Mucosa of stomach (tissue), 1 donor: ENCODE measurements around the gene LRRC61.

ENCODE experiments used
- H3K27me3 ChIP-seq: one replicate; pipeline ENCODE4 v1.7.0; 2013; ENCODE audit warnings: mild to moderate bottlenecking, low read length; ENCODE audit not compliant: control insufficient read depth, insufficient read depth
- H3K36me3 ChIP-seq: one replicate; pipeline ENCODE4 v1.7.0; 2013; ENCODE audit warnings: low read length; ENCODE audit not compliant: control insufficient read depth, insufficient read depth
- H3K4me1 ChIP-seq: one replicate; pipeline ENCODE4 v1.7.0; 2013; ENCODE audit warnings: mild to moderate bottlenecking, low read length; ENCODE audit not compliant: control insufficient read depth, insufficient read depth
- H3K4me3 ChIP-seq: one replicate; pipeline ENCODE4 v1.7.0; 2013; ENCODE audit warnings: low read length
- H3K9ac ChIP-seq: one replicate; pipeline ENCODE4 v1.7.0; 2013; ENCODE audit warnings: mild to moderate bottlenecking, low read length, moderate library complexity
- H3K9me3 ChIP-seq: one replicate; pipeline ENCODE4 v1.7.0; 2013; ENCODE audit warnings: mild to moderate bottlenecking, low read length, moderate library complexity; ENCODE audit not compliant: control insufficient read depth
- donor health status: Pancreatic carcinoma.

The LRRC61 gene

GRCh38 chr7:150363370-150363769 is 40.2 kb downstream of the LRRC61 start:
- no peak overlapping the region for H3K4me3 ChIP-seq
- H3K36me3 ChIP-seq, result no peaks in the 10 kb centered on the region
- no peaks in the 10 kb centered on the region for H3K27me3 ChIP-seq
- H3K9me3 ChIP-seq, result no peaks in the 10 kb centered on the region
- H3K9ac ChIP-seq, result no peak overlapping the region
- H3K4me1 ChIP-seq, result peaks cover 6% of the 10 kb centered on the region

- Histone ChIP-seq H3K9me3 (no peaks in the 10 kb centered on the region), H3K27me3 (no peaks in the 10 kb centered on the region), H3K4me1 (peaks cover 6% of the 10 kb centered on the region)
Observed at GRCh38 chr7:150363872-150364271, 40.7 kb downstream of the LRRC61 start.

GRCh38 chr7:150365194-150365593 is 42.0 kb downstream of the LRRC61 start:
- H3K4me1 ChIP-seq, result peaks cover 14% of the 10 kb centered on the region
- no peak overlapping the region for H3K4me3 ChIP-seq
- no peaks in the 10 kb centered on the region for H3K9me3 ChIP-seq
- no peak overlapping the region for H3K9ac ChIP-seq
- H3K27me3 ChIP-seq, result no peaks in the 10 kb centered on the region
- no peaks in the 10 kb centered on the region for H3K36me3 ChIP-seq

More at GRCh38 chr7:150363872-150364271, 40.7 kb downstream of the LRRC61 start:
- H3K9ac ChIP-seq, result no peak overlapping the region
- no peaks in the 10 kb centered on the region for H3K36me3 ChIP-seq
- H3K4me3 ChIP-seq, result no peak overlapping the region

- Histone ChIP-seq H3K27me3 (no peaks in the 10 kb centered on the region), H3K9me3 (no peaks in the 10 kb centered on the region), H3K36me3 (no peaks in the 10 kb centered on the region), H3K4me3 (no peak overlapping the region), H3K9ac (no peak overlapping the region), H3K4me1 (peaks cover 18% of the 10 kb centered on the region)
Observed at GRCh38 chr7:150365673-150366398, 42.7 kb downstream of the LRRC61 start.

- Histone ChIP-seq H3K9ac (peak overlapping the region; percentile 95), H3K36me3 (no peaks in the 10 kb centered on the region), H3K9me3 (no peaks in the 10 kb centered on the region), H3K4me3 (peak overlapping the region; percentile 74), H3K4me1 (peaks cover 28% of the 10 kb centered on the region), H3K27me3 (no peaks in the 10 kb centered on the region)
Observed at GRCh38 chr7:150367677-150368095, 44.5 kb downstream of the LRRC61 start.

GRCh38 chr7:150368096-150368883 is 45.1 kb downstream of the LRRC61 start, which contains the start of gene REPIN1:
Gene REPIN1 (plus strand): TSS chr7:150368822. CDS start chr7:150369712, 890 bp downstream.
- H3K4me3 ChIP-seq, result peak within 1 kb of the TSS; percentile 98
- no peaks in the 10 kb centered on the region for H3K9me3 ChIP-seq
- no peaks in the 10 kb centered on the region for H3K27me3 ChIP-seq
- peaks cover 34% of the 10 kb centered on the region for H3K4me1 ChIP-seq
- H3K9ac ChIP-seq, result peak within 1 kb of the TSS; percentile 95
- H3K36me3 ChIP-seq, result no peaks in the 10 kb centered on the region

- peak overlapping the region; percentile 95 for H3K9ac ChIP-seq
- no peaks in the 10 kb centered on the region for H3K9me3 ChIP-seq
- H3K4me3 ChIP-seq, result peak overlapping the region; percentile 98
- H3K36me3 ChIP-seq, result no peaks in the 10 kb centered on the region
- no peaks in the 10 kb centered on the region for H3K27me3 ChIP-seq
- peaks cover 36% of the 10 kb centered on the region for H3K4me1 ChIP-seq
Observed at GRCh38 chr7:150368884-150369747, 46.0 kb downstream of the LRRC61 start.

- Histone ChIP-seq H3K27me3 (no peaks in the 10 kb centered on the region), H3K4me1 (peaks cover 36% of the 10 kb centered on the region), H3K9me3 (no peaks in the 10 kb centered on the region), H3K9ac (peak overlapping the region; percentile 95), H3K36me3 (no peaks in the 10 kb centered on the region), H3K4me3 (peak overlapping the region; percentile 98)
Observed at GRCh38 chr7:150369748-150370501, 46.8 kb downstream of the LRRC61 start.

GRCh38 chr7:150370612-150371071 is 47.5 kb downstream of the LRRC61 start:
- Histone ChIP-seq H3K4me1 (peaks cover 36% of the 10 kb centered on the region), H3K36me3 (no peaks in the 10 kb centered on the region), H3K9ac (peak overlapping the region; percentile 9), H3K27me3 (no peaks in the 10 kb centered on the region), H3K9me3 (no peaks in the 10 kb centered on the region), H3K4me3 (no peak overlapping the region)

GRCh38 chr7:150371131-150371995 is 48.2 kb downstream of the LRRC61 start:
- no peak overlapping the region for H3K4me3 ChIP-seq
- H3K9ac ChIP-seq, result no peak overlapping the region
- H3K4me1 ChIP-seq, result peaks cover 42% of the 10 kb centered on the region
- H3K27me3 ChIP-seq, result no peaks in the 10 kb centered on the region
- no peaks in the 10 kb centered on the region for H3K9me3 ChIP-seq
- H3K36me3 ChIP-seq, result no peaks in the 10 kb centered on the region
